GM12865 (cell line): ENCODE results near the gene TMTC1.
"Not testable (repeated sequence)": the region's sequence is repeated elsewhere in the genome, so short reads cannot be mapped to it uniquely, and the experiment has no call there.

Experiments
- DNase-seq: peaks from one replicate; pipeline ENCODE4 v3.0.0; 2010; ENCODE audit warnings: low read depth
- H3K4me3 ChIP-seq: 2 replicates; pipeline ENCODE4 v1.5.1; 2011; ENCODE audit warnings: mild to moderate bottlenecking, low read depth, low read length, control low read depth
- TF ChIP-seq, protein P1 (sequence below): IDR thresholded peaks from 2 replicates; pipeline ENCODE4 v1.5.1; 2011; ENCODE audit warnings: low read length, control low read depth, low read depth, inconsistent platforms; ENCODE audit not compliant: insufficient read depth; ENCODE audit errors: missing control alignments

The TMTC1 gene

DNA sequence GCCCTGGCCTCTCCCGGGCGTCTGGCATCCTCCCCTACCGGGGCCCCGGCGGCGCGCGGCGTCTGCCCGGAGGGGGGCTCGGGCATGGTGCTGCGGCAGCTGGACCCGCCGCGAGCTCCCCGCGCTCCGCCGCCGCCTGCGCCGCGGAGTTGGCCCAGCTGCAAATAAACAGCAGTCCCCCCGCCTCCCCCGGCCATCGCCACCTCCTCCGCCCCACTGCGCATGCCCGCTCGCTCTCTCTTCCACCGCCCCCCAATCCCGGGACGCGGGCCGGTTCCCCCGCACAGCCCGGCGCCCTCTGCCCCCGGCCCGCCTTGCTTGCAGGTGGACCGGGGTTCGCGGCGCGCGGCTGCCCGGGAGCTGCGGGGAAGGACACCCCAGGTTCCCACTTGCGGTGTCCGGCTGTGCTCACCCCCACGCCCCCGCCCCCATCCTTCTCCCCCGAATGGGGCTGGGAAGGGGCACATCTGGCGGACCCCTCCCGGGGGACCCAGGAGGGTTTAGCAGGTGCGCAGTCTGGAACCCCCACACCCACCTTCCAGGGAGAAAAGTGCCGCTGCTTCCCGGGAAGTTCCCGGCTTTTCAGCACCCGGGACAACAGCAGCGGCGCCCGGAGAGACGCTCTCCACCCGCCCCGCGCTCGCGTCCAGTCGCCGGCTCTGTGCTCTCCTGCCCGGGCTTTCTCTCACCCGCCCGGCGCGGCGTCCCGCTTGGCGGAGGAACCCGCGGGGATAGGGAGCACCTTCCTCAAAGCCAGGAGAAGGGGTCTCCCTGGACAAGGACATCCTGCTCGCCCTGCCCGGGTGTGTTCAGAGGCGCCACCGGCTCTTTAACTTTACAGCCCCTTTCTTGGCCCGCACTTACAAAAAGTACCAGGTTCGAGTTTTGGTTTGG, at the start of gene TMTC1:
TSS of gene TMTC1 (minus strand) at position 170 of the 894 bp plus-strand sequence. CDS start 191 bp downstream, outside the sequence.
- TF ChIP-seq, protein P1, sequence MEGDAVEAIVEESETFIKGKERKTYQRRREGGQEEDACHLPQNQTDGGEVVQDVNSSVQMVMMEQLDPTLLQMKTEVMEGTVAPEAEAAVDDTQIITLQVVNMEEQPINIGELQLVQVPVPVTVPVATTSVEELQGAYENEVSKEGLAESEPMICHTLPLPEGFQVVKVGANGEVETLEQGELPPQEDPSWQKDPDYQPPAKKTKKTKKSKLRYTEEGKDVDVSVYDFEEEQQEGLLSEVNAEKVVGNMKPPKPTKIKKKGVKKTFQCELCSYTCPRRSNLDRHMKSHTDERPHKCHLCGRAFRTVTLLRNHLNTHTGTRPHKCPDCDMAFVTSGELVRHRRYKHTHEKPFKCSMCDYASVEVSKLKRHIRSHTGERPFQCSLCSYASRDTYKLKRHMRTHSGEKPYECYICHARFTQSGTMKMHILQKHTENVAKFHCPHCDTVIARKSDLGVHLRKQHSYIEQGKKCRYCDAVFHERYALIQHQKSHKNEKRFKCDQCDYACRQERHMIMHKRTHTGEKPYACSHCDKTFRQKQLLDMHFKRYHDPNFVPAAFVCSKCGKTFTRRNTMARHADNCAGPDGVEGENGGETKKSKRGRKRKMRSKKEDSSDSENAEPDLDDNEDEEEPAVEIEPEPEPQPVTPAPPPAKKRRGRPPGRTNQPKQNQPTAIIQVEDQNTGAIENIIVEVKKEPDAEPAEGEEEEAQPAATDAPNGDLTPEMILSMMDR, result no peak
- H3K4me3 ChIP-seq, result peak within 1 kb of the TSS; percentile 10
- no peak for DNase-seq

DNA sequence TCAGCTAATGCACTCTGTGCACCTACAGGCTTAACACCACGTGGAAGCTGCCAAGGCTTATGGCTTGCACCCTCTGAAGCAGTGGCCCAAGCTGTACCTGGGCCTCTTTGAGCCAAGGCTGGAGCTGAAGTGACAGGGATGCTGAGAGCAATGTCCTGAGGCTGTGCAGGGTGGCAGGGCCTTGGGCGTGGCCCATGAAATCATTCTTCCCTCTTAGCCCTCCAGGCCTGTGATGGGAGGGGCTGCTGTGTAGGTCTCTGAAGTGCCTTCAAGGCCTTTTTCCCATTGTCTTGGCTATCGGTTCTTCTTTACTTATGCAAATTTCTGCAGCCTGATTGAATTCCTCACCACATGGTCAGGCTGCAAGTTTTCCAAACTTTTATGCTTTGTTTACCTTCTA, 47.4 kb upstream of the TMTC1 start:
- H3K4me3 ChIP-seq, result no peak overlapping the region
- DNase-seq, result no peak
- TF ChIP-seq, protein P1, result no peak

DNA sequence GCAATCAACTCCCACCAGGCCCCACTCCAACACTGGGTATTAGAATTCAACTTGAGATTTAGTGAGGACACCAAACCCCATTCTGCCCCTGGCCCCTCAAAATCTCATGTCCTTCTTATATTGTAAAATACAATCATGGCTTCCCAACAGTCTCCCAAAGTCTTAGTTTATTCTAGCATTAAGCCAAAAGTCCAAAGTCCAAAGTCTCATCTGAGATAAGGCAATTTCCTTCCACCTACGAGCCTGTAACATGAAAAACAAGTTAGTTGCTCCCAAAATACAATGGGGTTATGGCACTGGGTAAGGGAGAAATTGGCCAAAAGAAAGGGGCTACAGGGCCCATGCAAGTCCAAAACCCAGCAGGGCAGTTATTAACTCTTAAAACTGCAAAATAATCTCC, 46.6 kb upstream of the TMTC1 start:
- TF ChIP-seq, protein P1, result no peak
- H3K4me3 ChIP-seq, result no peak overlapping the region
- DNase-seq, result no peak

DNA sequence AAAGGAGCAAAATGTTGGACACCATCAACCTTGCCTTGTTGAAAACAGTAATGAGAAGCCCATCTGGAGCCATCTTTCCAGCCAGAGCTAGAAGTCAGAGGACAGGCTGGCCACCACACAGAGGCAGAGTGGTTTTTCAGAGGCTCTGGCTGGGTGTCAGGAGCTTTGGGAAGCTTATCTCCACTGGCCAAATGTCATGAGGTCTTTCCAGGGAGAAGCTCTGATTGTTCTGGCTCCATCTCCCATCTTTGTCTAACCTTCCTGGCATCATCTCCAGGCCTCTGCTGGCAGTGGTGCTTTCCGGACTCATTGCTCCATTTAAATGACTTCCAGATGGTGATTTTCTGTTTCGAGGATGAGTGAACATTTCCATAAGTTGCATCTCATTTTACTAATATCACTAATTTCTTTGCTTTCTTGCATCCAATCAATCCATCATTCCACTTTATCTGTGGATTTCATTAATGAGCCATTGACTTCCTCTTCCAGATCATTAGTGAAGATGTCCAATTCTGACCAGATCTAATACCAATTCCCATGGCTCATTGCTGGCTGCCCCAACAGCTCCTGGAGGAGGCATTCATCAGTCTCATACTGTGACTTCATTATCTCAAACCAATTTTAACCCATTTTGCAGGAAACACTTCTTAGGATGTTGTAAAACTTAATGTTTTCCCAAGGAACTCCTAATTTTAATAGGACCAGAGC, 35.3 kb upstream of the TMTC1 start:
- TF ChIP-seq, protein P1, result no peak
- no peak overlapping the region for H3K4me3 ChIP-seq
- DNase-seq, result no peak

DNA sequence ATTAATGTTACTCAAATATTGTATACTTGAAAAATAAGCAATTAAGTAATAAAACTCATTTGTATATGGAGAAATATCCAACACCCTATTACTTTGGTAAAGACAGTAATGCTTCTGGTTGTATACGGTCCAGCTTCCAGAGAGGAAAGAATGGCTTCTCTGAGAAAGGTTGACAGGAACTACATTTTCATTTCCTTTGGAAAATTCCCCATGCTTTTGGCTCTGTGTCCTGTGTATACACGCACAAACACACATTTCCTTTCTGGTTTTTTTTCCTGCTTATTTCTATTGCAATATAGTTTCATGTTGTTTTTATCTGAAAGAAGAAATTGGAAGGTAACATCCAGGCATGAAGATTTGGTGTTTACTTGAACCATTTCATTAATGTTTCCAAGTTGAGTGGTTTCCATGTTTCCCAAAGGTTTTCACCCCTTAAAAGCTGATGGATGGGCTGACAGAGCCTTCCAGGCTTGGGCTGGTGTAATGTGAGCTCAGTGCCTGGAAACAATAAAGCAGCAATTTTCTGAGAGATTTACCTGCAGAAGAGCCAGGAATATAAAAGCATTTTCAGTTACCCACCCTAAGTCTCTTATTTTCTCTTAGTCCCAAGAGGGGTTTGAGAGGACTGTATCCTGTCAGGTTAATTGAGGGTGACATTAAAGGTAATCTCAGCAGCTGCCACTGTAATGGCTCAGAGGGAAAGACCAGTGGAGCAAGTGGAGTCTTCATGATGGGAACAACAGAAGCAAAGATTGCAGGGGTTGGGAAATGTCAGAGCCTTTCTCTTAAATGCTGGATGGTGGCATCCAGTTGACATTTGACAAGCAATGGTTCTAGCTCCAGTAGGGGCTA, 33.4 kb upstream of the TMTC1 start:
- DNase-seq, result no peak
- TF ChIP-seq, protein P1, result no peak

DNA sequence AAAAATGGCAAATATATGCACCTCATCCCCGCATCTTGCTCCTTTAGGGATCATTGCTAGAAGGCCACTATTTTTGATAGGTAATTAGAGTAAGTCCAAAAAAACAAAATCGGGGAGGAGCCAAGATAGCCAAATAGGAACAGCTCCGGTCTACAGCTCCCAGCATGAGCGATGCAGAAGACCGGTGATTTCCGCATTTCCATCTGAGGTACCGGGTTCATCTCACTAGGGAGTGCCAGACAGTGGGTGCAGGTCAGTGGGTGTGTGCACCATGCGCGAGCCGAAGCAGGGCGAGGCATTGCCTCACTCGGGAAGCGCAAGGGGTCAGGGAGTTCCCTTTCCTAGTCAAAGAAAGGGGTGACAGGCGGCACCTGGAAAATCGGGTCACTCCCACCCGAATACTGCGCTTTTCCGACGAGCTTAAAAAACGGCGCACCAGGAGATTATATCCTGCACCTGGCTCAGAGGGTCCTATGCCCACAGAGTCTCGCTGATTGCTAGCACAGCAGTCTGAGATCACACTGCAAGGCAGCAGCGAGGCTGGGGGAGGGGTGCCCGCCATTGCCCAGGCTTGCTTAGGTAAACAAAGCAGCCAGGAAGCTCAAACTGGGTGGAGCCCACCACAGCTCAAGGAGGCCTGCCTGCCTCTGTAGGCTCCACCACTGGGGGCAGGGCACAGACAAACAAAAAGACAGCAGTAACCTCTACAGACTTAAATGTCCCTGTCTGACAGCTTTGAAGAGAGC, 26.0 kb upstream of the TMTC1 start:
- H3K4me3 ChIP-seq, DNase-seq: not testable (repeated sequence)

More for the DNA sequence above, 33.4 kb upstream of the TMTC1 start:
- H3K4me3 ChIP-seq, result no peak overlapping the region
